DOHH2 (cell line): ENCODE measurements around the gene MAP3K15.

Source experiments
- EZH2phosphoT487 ChIP-seq: fragments of 200-600 bp; sonication (generic); IDR thresholded peaks from 2 replicates; pipeline ENCODE4 v1.6.1; 2017; ENCODE audit warnings: borderline replicate concordance, mild to moderate bottlenecking, antibody characterized with exemption, low read length, moderate library complexity, mixed read lengths
- TF ChIP-seq, protein P1 (sequence below): fragments of 200-600 bp; sonication (generic); IDR thresholded peaks from one replicate; pipeline ENCODE4 v1.5.1; 2014; ENCODE audit warnings: antibody characterized with exemption, mild to moderate bottlenecking, low read depth, low read length; ENCODE audit not compliant: poor library complexity, severe bottlenecking

DNA sequence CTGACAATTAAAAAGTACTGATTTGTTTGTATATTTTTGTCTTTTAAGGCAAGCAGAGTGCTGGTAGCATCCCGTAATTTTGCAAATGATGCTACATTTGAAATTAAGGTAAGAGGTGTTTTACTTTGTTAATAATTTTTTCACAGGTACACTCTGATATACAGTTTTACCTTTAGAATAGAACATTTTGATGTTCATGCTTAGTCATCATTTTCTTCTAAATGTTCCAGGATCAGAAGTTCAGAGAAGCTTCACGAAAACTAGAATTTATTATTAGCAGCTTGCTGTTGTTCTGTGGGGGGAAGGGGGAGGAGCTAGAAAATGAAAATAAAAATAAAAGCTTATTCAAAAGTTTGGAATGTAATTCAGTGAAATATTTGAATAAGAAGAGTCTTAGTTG, 166.0 kb downstream of the MAP3K15 start:
- TF ChIP-seq, protein P1, sequence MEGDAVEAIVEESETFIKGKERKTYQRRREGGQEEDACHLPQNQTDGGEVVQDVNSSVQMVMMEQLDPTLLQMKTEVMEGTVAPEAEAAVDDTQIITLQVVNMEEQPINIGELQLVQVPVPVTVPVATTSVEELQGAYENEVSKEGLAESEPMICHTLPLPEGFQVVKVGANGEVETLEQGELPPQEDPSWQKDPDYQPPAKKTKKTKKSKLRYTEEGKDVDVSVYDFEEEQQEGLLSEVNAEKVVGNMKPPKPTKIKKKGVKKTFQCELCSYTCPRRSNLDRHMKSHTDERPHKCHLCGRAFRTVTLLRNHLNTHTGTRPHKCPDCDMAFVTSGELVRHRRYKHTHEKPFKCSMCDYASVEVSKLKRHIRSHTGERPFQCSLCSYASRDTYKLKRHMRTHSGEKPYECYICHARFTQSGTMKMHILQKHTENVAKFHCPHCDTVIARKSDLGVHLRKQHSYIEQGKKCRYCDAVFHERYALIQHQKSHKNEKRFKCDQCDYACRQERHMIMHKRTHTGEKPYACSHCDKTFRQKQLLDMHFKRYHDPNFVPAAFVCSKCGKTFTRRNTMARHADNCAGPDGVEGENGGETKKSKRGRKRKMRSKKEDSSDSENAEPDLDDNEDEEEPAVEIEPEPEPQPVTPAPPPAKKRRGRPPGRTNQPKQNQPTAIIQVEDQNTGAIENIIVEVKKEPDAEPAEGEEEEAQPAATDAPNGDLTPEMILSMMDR: no peak
- TF ChIP-seq EZH2phosphoT487: no peak
